IMR-90 (cell line): ENCODE data around the gene PCDH1. TPM values are rescaled to one million over a fixed set of nuclear protein-coding genes. Genes with fewer than 3 reads are reported as not detected.

ENCODE experiments used
- ATAC-seq: fragments of 200-7000 bp; cut with Tn5 transposase; 2 replicates; pipeline ENCODE4 v1.9.1; 2020; ENCODE audit warnings: low read depth, mild to moderate bottlenecking, moderate library complexity
- BruUV-seq: library from RNA; stranded (reverse); fragments of 400-500 nt; replicated peaks from 2 replicates; lab custom pipeline; 2021; lab: Mats Ljungman, UMichigan
- CTCF ChIA-PET: fragments of 300-600 bp; formaldehyde crosslinking; extraction: SDS; loops from one replicate; lab custom pipeline; 2021; ENCODE audit warnings: antibody characterized with exemption; lab: Yijun Ruan, JAX
- POLR2A ChIA-PET: fragments of 300-600 bp; sonication (Branson Sonifier 250); formaldehyde crosslinking; loops from one replicate; lab custom pipeline; 2022; ENCODE audit warnings: antibody characterized with exemption; ENCODE audit not compliant: unreplicated experiment; lab: Charles Lee
- DNase-seq: peaks from one replicate; pipeline ENCODE4 v3.0.0; 2013
- H2AFZ ChIP-seq: replicated peaks from 2 replicates; pipeline ENCODE3; 2013; ENCODE audit warnings: low read length, mild to moderate bottlenecking; ENCODE audit not compliant: poor library complexity
- H2AK5ac ChIP-seq: 2 replicates; pipeline ENCODE4 v1.6.1; 2013; ENCODE audit warnings: low read depth, low read length, inconsistent platforms
- H2AK9ac ChIP-seq: replicated peaks from 2 replicates; pipeline ENCODE3; 2013; ENCODE audit warnings: mild to moderate bottlenecking, low read depth, low read length, moderate library complexity; ENCODE audit not compliant: poor library complexity
- H2BK120ac ChIP-seq: 2 replicates; pipeline ENCODE4 v1.6.1; 2013; ENCODE audit warnings: low read depth, low read length, inconsistent platforms
- H2BK15ac ChIP-seq: 3 replicates; pipeline ENCODE4 v1.6.1; 2013; ENCODE audit warnings: low read depth, low read length, inconsistent platforms
- H2BK20ac ChIP-seq: 2 replicates; pipeline ENCODE4 v1.6.1; 2013; ENCODE audit warnings: low read depth, mild to moderate bottlenecking, inconsistent platforms, low read length, moderate library complexity
- H2BK5ac ChIP-seq: 2 replicates; pipeline ENCODE4 v1.6.1; 2013; ENCODE audit warnings: mild to moderate bottlenecking, low read depth, low read length, inconsistent platforms; ENCODE audit not compliant: poor library complexity, severe bottlenecking
- H3K14ac ChIP-seq: replicated peaks from 2 replicates; pipeline ENCODE4 v1.6.1; 2013; ENCODE audit warnings: low read depth, low read length, inconsistent platforms
- H3K18ac ChIP-seq: 2 replicates; pipeline ENCODE4 v1.6.1; 2013; ENCODE audit warnings: low read depth, low read length, control low read depth
- H3K23ac ChIP-seq: 2 replicates; pipeline ENCODE4 v1.6.1; 2013; ENCODE audit warnings: low read depth, low read length, inconsistent platforms
- H3K27ac ChIP-seq: 2 replicates; pipeline ENCODE4 v1.5.1; 2013; ENCODE audit warnings: mild to moderate bottlenecking, control low read depth, low read length; ENCODE audit not compliant: insufficient read depth
- H3K27me3 ChIP-seq: 2 replicates; pipeline ENCODE4 v1.6.1; 2013; ENCODE audit warnings: low read length; ENCODE audit not compliant: control insufficient read depth, insufficient read depth
- H3K36me3 ChIP-seq: 2 replicates; pipeline ENCODE4 v1.6.1; 2013; ENCODE audit warnings: low read length, mixed read lengths; ENCODE audit not compliant: control insufficient read depth, insufficient read depth
- H3K4ac ChIP-seq: 2 replicates; pipeline ENCODE4 v1.6.1; 2013; ENCODE audit warnings: low read depth, low read length, inconsistent platforms
- H3K4me1 ChIP-seq: 2 replicates; pipeline ENCODE4 v1.6.1; 2013; ENCODE audit warnings: low read length, mixed read lengths; ENCODE audit not compliant: control insufficient read depth, insufficient read depth
- H3K4me2 ChIP-seq: 2 replicates; pipeline ENCODE4 v1.6.1; 2013; ENCODE audit warnings: low read depth, mild to moderate bottlenecking, control low read depth, low read length, moderate library complexity
- H3K4me3 ChIP-seq: 2 replicates; pipeline ENCODE4 v1.5.1; 2013; ENCODE audit warnings: low read depth, mild to moderate bottlenecking, control low read depth, low read length, moderate library complexity; ENCODE audit not compliant: insufficient read depth
- H3K56ac ChIP-seq: 2 replicates; pipeline ENCODE4 v1.6.1; 2013; ENCODE audit warnings: low read length, inconsistent platforms; ENCODE audit not compliant: insufficient read depth; ENCODE audit errors: extremely low read depth
- H3K79me1 ChIP-seq, 2 experiments: 2 replicates each; pipeline ENCODE4 v1.6.1; 2013; ENCODE audit warnings: low read length in 2 of 2, inconsistent platforms in 1 of 2, low read depth in 1 of 2
- H3K9ac ChIP-seq: 2 replicates; pipeline ENCODE4 v1.6.1; 2013; ENCODE audit warnings: low read depth, low read length, control low read depth
- H3K9me1 ChIP-seq: 2 replicates; pipeline ENCODE4 v1.6.1; 2013; ENCODE audit warnings: low read length, inconsistent platforms; ENCODE audit not compliant: insufficient read depth
- H3K9me3 ChIP-seq: 2 replicates; pipeline ENCODE4 v1.6.1; 2013; ENCODE audit warnings: low read length; ENCODE audit not compliant: control insufficient read depth, insufficient read depth
- H4K20me1 ChIP-seq: 2 replicates; pipeline ENCODE4 v1.6.1; 2013; ENCODE audit warnings: low read length, inconsistent platforms; ENCODE audit not compliant: insufficient read depth
- H4K5ac ChIP-seq: 2 replicates; pipeline ENCODE4 v1.6.1; 2013; ENCODE audit warnings: mild to moderate bottlenecking, low read depth, low read length, control low read depth
- H4K8ac ChIP-seq, 2 experiments: 2 replicates each; pipeline ENCODE4 v1.6.1; 2013; ENCODE audit warnings: low read depth in 2 of 2, low read length in 2 of 2, control low read depth in 1 of 2, inconsistent platforms in 1 of 2
- H4K91ac ChIP-seq: 2 replicates; pipeline ENCODE4 v1.6.1; 2013; ENCODE audit warnings: low read depth, low read length, inconsistent platforms; ENCODE audit not compliant: insufficient read depth
- BHLHE40 ChIP-seq: fragments of 150-350 bp; IDR thresholded peaks from 2 replicates; pipeline ENCODE4 v1.6.1; 2016; ENCODE audit warnings: mild to moderate bottlenecking, low read depth, low read length
- CTCF ChIP-seq: conservative IDR thresholded peaks from 2 replicates; pipeline ENCODE4 v1.5.1; 2012; ENCODE audit warnings: mild to moderate bottlenecking, low read depth, low read length, improper control_type of control experiment
- RAD21 ChIP-seq: IDR thresholded peaks from 2 replicates; pipeline ENCODE4 v1.6.1; 2012; ENCODE audit warnings: low read length, improper control_type of control experiment
- SMC3 ChIP-seq: fragments of 150-350 bp; IDR thresholded peaks from 2 replicates; pipeline ENCODE4 v1.6.1; 2016; ENCODE audit warnings: low read depth, mild to moderate bottlenecking, antibody characterized with exemption, low read length, moderate library complexity
- WGBS, 2 experiments: methylation state at CpG; one replicate each; pipeline versions ENCODE4 v1.1.5 to v1.1.7; 2013; ENCODE audit warnings: missing lambda C conversion rate in 2 of 2; ENCODE audit not compliant: insufficient read length in 1 of 2; ENCODE audit errors: extremely low coverage in 2 of 2; 5-methylcytosine and 5-hydroxymethylcytosine counted together
- dilution Hi-C: fragments of 300-500 bp; cut with HindIII; formaldehyde crosslinking; loops from one replicate; pipeline ENCODE4 v1.14.3; 2018; ENCODE audit warnings: low sequenced_read_pairs; ENCODE audit not compliant: unreplicated experiment
- in situ Hi-C: fragments of 300-500 bp; cut with MboI; formaldehyde crosslinking; loops from 3 replicates; pipeline ENCODE4 v1.14.3; 2019; ENCODE audit warnings: low sequenced_read_pairs, inconsistent platforms, mixed read lengths
- intact Hi-C: fragments of 100-400 bp; cut with micrococcal nuclease; formaldehyde crosslinking; loops from 2 replicates; pipeline ENCODE4 v1.10.0; 2022
- polyA plus RNA-seq, 3 experiments: library from polyadenylated mRNA; depleted of rRNA; stranded (reverse); fragments of >200 nt; gene quantifications; 2 replicates each; pipeline ENCODE4 v1.2.3, GENCODE V29; 2012; ENCODE audit warnings: low replicate concordance in 1 of 3
- total RNA-seq: library from RNA; depleted of rRNA; stranded (reverse); fragments of >200 nt; gene quantifications from 2 replicates; pipeline ENCODE4 v1.2.3, GENCODE V29; 2012

Gene PCDH1
- total and polyA plus RNA-seq, 2 of the 4 experiments (the other 2 are of a cell fraction): 0.74 to 0.90 TPM

- Histone ChIP-seq H3K27me3 (peaks cover 61% of the 10 kb centered on the region), H3K9ac (no peak overlapping the region), H2AK9ac (no peak overlapping the region), H3K79me1 (no peaks in the 10 kb centered on the region), H3K9me3 (peaks cover 2% of the 10 kb centered on the region; the same call in 1 of the 2 replicates), H3K27ac (no peak overlapping the region), H3K4ac (no peak overlapping the region), H2BK120ac (no peak overlapping the region), H3K9me1 (no peaks in the 10 kb centered on the region), H3K4me2 (no peak overlapping the region), H3K4me3 (no peak overlapping the region), H3K4me1 (no peaks in the 10 kb centered on the region), H3K18ac (no peak overlapping the region), H2AFZ (peak overlapping the region; percentile 21), H2BK5ac (no peak overlapping the region), H3K23ac (no peak overlapping the region; the same call in 1 of the 2 replicates), H3K14ac (no peak overlapping the region), H4K91ac (no peak overlapping the region), H4K8ac (no peak overlapping the region), H3K56ac (no peak overlapping the region), H2BK20ac (no peak overlapping the region), H3K36me3 (no peaks in the 10 kb centered on the region), H2AK5ac (no peak overlapping the region), H2BK15ac (no peak overlapping the region), H4K20me1 (no peaks in the 10 kb centered on the region), H4K5ac (no peak overlapping the region)
- in situ Hi-C loops: no loop called here
- TF ChIP-seq RAD21 (peak; percentile 50), SMC3 (peak; percentile 34), CTCF (peak; percentile 49), BHLHE40 (no peak)
- 26% methylated on average over 3 of the region's 9 CpGs; no CpG with 5 or more reads in 1 of the 2 experiments for WGBS, 2 experiments
- intact Hi-C loops: loop anchor here (5.0 kb wide), 1 partner anchor 112 kb away; no protein-coding TSS in a partner anchor
- dilution Hi-C loops: no loop called here
- DNase-seq (no peak), ATAC-seq (peak; percentile 46; the same call in 1 of the 2 replicates)
- BruUV-seq: no TSS peak
- ChIA-PET POLR2A (interaction anchor here (0.6 kb wide), 1 partner anchor 160 kb away, joined by 3 read pairs; no protein-coding TSS in a partner anchor), CTCF (interaction anchor here (0.6 kb wide), 1 partner anchor 409 kb away, joined by 3 read pairs; no protein-coding TSS in a partner anchor)
Observed at GRCh38 chr5:141814064-141814964, 63.9 kb downstream of the PCDH1 start.
